Measurements from ENCODE around the gene P2RY12.

The P2RY12 gene

GRCh38 chr3:151379083-151379734, 5.3 kb downstream of the P2RY12 start:
- TF ChIP-seq TOX (CRISPR knock-in tag; IDR thresholded peaks at IDR 0.05; ENCODE audit: borderline replicate concordance) (no peak), TCF4 (CRISPR knock-in tag; IDR thresholded peaks at IDR 0.05; ENCODE audit: borderline replicate concordance) (no peak), TSHZ2 (CRISPR knock-in tag; IDR thresholded peaks at IDR 0.05) (no peak), OSR1 (CRISPR knock-in tag; IDR thresholded peaks at IDR 0.05) (no peak), ESRRG (CRISPR knock-in tag; IDR thresholded peaks at IDR 0.05) (no peak), POU6F1 (CRISPR knock-in tag; IDR thresholded peaks at IDR 0.05; ENCODE audit: borderline replicate concordance, low read depth) (no peak), ARNTL (CRISPR knock-in tag; IDR thresholded peaks at IDR 0.05; ENCODE audit: borderline replicate concordance, low read depth) (no peak), ZFP30 (CRISPR knock-in tag; IDR thresholded peaks at IDR 0.05) (no peak), ISL1 (CRISPR knock-in tag; IDR thresholded peaks at IDR 0.05) (no peak)
- TF ChIP-seq, protein P1, sequence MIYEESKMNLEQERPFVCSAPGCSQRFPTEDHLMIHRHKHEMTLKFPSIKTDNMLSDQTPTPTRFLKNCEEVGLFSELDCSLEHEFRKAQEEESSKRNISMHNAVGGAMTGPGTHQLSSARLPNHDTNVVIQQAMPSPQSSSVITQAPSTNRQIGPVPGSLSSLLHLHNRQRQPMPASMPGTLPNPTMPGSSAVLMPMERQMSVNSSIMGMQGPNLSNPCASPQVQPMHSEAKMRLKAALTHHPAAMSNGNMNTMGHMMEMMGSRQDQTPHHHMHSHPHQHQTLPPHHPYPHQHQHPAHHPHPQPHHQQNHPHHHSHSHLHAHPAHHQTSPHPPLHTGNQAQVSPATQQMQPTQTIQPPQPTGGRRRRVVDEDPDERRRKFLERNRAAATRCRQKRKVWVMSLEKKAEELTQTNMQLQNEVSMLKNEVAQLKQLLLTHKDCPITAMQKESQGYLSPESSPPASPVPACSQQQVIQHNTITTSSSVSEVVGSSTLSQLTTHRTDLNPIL (CRISPR knock-in tag; IDR thresholded peaks at IDR 0.05; ENCODE audit: low read depth): no peak
- ATAC-seq: peak; percentile 91

DNA sequence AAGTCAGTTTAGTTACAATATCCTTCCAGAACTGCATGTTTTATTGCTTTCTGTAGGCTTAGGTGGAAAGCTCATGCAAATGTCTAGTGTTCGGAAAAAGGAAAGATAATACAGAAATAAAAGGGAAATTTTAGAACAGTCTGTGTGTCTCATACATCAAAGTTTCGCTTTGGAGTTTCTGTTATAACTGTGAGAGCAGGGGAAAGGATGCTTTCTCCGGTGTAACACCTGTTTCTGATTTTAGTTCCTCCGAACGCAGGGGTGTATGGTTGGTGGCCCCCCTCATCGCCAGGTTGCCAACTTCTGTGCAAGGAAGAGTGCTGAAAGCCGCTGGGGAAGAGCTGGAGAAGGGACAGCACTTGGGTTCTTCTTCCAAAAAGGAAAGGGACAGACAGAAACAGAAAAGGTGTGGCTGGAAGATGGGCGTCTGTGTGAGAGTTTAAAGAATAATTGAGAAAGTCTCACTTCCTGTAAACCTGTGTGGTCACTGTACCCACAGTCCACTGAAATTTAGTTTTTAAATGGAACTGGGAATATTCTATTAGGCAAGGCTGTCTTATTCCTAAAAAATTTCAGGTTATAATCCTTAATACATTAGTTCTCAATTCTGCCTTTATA, 6.7 kb downstream of the P2RY12 start:
- TF ChIP-seq, protein P2, sequence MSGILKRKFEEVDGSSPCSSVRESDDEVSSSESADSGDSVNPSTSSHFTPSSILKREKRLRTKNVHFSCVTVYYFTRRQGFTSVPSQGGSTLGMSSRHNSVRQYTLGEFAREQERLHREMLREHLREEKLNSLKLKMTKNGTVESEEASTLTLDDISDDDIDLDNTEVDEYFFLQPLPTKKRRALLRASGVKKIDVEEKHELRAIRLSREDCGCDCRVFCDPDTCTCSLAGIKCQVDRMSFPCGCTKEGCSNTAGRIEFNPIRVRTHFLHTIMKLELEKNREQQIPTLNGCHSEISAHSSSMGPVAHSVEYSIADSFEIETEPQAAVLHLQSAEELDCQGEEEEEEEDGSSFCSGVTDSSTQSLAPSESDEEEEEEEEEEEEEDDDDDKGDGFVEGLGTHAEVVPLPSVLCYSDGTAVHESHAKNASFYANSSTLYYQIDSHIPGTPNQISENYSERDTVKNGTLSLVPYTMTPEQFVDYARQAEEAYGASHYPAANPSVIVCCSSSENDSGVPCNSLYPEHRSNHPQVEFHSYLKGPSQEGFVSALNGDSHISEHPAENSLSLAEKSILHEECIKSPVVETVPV (CRISPR knock-in tag; IDR thresholded peaks at IDR 0.05): no peak
- TF ChIP-seq ZC3H10 (CRISPR knock-in tag; IDR thresholded peaks at IDR 0.05): no peak
- no peak for TF ChIP-seq TOX (CRISPR knock-in tag; IDR thresholded peaks at IDR 0.05; ENCODE audit: borderline replicate concordance)
- TF ChIP-seq BACH2 (CRISPR knock-in tag; IDR thresholded peaks at IDR 0.05; ENCODE audit: borderline replicate concordance): no peak
- ATAC-seq: no peak

GRCh38 chr3:151372063-151372820, 12.3 kb downstream of the P2RY12 start:
- TF ChIP-seq ZC3H10 (CRISPR knock-in tag; IDR thresholded peaks at IDR 0.05) (no peak), ARNTL (CRISPR knock-in tag; IDR thresholded peaks at IDR 0.05; ENCODE audit: borderline replicate concordance, low read depth) (no peak), ZFP30 (CRISPR knock-in tag; IDR thresholded peaks at IDR 0.05) (no peak), PATZ1 (CRISPR knock-in tag; IDR thresholded peaks at IDR 0.05; ENCODE audit: borderline replicate concordance) (no peak), POU6F1 (CRISPR knock-in tag; IDR thresholded peaks at IDR 0.05; ENCODE audit: borderline replicate concordance, low read depth) (no peak), ZNF70 (CRISPR knock-in tag; IDR thresholded peaks at IDR 0.05) (no peak), ZNF8 (CRISPR knock-in tag; IDR thresholded peaks at IDR 0.05) (no peak), GLIS3 (CRISPR knock-in tag; IDR thresholded peaks at IDR 0.05) (no peak), CSDC2 (CRISPR knock-in tag; IDR thresholded peaks at IDR 0.05) (no peak)
- TF ChIP-seq, protein P2 (CRISPR knock-in tag; IDR thresholded peaks at IDR 0.05): no peak
- no peak for ATAC-seq
